Sigmoid colon (tissue), 4 donors: ENCODE data around the gene TPSB2.
"Not testable (repeated sequence)": the region's sequence is repeated elsewhere in the genome, so short reads cannot be mapped to it uniquely, and the experiment has no call there.

Experiments used
- CTCF ChIP-seq, 4 experiments: fragments of 450-650 bp in 3 of 4; fragments of 200-600 bp in 1 of 4; IDR thresholded peaks; one replicate each; pipeline ENCODE4 v1.5.1; 2016 to 2019; ENCODE audit warnings: antibody characterized with exemption in 4 of 4, mild to moderate bottlenecking in 3 of 4, moderate library complexity in 2 of 4
- EP300 ChIP-seq, 4 donors: sonication (generic); formaldehyde crosslinking; IDR thresholded peaks; one replicate each; pipeline ENCODE4 v1.6.1; 2017; ENCODE audit warnings: antibody characterized with exemption in 4 of 4
- POLR2A ChIP-seq, 2 donors: fragments of 450-650 bp; IDR thresholded peaks; one replicate each; pipeline ENCODE4 v1.6.1; 2016; ENCODE audit warnings: antibody characterized with exemption in 2 of 2, mild to moderate bottlenecking in 2 of 2, moderate library complexity in 2 of 2
- POLR2AphosphoS5 ChIP-seq, 4 donors: sonication (generic); formaldehyde crosslinking; IDR thresholded peaks; one replicate each; pipeline ENCODE4 v1.6.1; 2017; ENCODE audit warnings: antibody characterized with exemption in 4 of 4

GRCh38 chr16:1254821-1255220 lies 24.8 kb upstream of the TPSB2 start:
- TF ChIP-seq POLR2A, CTCF, POLR2AphosphoS5, EP300 (IDR thresholded peaks at IDR 0.05): not testable (repeated sequence)
